Activated CD4-positive, CD25-positive, alpha-beta regulatory T cell treated with anti-CD3 and anti-CD28 coated beads, Interleukin-2, amount 50 U/mL, for 24 hours (primary cell): ENCODE measurements around the gene RBSN.
A peak's percentile ranks its signal among the peaks of the same experiment; 100 is the strongest.
"Not testable (repeated sequence)": the region's sequence is repeated elsewhere in the genome, so short reads cannot be mapped to it uniquely, and the experiment has no call there.

Experiments
- ATAC-seq, 2 donors: fragments of 150-1000 bp; cut with Tn5 transposase; one replicate each; pipeline ENCODE4 v1.10.0; 2021; ENCODE audit warnings: mild to moderate bottlenecking in 1 of 2, moderate library complexity in 1 of 2

The RBSN gene

DNA sequence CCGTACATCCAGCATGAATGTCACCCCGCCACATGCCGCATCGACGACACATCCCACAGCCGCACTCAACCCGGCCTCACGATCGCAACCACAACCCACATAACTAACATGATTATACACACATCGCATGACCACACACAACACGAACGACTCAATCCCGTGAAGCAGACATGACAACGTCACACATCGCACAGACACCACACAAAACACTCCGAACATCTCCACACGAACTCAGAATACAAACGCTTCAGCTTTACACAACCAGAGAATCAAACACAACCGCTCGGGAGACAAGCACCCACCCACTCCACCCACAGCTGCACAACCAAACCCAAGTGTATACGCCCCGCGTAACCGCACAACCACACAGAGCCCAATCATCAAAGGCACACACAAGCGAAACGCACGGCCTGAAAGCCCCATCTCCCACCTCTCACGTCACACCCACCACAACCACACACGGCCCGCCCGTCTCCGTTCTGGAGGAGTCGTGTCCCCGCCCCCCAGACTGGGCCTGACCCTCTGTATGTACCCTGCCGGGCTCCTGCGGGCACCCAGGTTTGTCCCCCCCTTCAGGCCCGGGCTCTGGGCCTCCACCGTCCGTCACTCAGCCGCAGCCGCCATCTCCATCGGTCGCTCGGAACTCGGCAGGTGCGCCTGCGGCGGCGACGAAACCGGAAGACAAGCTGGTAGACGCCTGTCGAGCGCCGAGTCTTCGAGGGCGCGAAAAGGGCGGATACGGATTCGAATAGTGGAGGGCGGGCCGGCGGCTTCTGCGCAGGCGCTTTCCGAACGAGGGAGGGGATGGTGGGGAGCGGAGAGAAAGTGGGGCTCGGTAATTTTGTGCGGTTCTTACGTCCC, at the start of gene RBSN:
Gene RBSN, minus strand, starts transcription at position 646 of the 861 bp plus-strand sequence. CDS start 3,028 bp downstream, outside the sequence.
- ATAC-seq: peak; percentile 81 to 84

DNA sequence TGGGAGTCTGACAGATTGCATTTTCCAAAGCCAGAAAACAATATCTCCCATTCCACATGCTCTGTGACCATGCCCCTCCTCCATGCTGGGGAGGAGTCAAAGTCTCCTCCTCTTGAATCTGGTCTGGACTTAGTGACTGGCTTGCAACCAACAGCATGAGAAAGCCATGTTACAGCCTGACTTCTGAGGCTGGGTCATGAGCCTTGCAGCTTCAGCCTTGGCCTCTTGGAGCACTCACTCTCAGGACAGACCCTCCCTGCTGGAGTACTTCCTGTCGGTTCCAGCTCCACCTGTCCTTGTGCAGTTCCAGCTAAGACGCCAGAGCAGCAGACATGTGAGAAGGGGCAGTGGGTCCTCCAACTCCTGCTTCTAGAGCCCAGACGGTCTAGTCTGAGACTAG, 49.7 kb upstream of the RBSN start:
- ATAC-seq: no peak

DNA sequence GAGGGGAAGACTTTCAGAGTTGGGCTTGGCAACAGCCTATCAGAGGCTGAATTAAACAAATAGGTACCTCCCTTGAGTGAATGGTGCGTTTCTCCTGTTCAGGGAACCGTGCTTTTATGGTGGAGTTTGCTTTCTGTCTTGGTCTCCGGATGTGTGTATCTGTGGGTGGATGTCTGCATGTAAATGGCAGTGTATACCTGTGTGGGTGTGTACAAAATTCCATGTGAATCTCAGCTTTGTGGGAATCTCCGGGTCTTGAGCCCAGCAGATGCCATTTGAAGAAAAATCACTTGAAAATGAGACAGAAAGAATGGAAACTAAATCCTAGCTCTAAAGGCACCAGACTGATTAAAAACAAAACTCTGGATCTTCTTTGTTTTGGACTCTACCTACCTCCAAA, 37.9 kb upstream of the RBSN start:
- not testable (repeated sequence) for ATAC-seq

DNA sequence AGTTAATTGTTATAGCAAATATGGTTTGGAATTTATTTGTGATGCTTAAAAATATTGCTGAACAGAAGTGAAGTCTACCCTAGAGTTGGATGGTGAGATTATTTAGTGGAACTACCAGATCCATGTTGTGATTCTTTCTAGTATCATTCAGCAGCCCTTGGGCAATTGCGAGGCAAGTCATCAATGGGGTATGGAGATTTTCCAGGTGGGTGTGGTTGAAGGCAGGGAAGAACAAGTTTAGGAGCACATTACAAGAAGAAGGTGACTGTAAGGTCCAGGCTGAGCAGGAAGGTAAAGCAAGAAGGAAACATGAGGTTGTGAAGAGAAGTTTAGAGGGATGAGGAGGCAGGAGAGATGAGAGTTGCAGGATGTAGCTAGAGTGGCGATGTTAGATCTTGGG, 36.0 kb upstream of the RBSN start:
- ATAC-seq: not testable (repeated sequence)

DNA sequence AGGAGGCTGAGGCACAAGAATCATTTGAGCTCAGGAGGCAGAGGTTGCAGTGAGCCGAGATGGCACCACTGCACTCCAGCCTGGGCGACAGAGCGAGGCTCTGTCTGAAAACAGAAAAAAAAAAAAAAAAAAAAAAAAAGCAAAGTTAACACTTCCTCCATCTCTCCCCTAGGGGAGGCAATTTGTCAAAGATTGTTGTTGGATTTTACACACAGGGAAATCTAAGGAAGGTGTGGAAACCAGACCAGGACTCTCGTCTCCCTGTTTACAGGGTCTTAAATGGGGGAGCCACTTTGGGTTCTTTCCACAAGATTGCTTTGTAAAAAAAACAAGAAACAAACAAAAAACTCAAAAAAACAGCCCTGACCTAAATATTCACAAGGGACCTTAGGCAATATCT, 29.5 kb upstream of the RBSN start:
- not testable (repeated sequence) for ATAC-seq

DNA sequence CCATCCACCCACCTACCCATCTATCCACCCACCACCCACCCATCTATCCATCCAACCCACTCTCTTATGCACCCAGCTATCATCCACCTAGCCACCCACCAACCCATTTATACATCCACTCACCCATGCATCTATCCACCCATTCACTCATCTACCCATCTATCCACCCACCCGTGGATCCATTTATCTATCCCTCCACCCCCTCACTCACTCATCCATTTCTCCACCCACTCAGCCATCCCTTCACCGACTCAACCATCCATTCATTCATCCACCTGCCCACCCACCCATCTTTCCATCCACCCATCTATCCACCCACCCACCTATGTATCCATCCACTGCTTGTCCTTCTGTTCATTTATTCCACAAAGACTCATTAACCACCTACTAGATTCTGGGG, 28.0 kb upstream of the RBSN start:
- not testable (repeated sequence) for ATAC-seq

DNA sequence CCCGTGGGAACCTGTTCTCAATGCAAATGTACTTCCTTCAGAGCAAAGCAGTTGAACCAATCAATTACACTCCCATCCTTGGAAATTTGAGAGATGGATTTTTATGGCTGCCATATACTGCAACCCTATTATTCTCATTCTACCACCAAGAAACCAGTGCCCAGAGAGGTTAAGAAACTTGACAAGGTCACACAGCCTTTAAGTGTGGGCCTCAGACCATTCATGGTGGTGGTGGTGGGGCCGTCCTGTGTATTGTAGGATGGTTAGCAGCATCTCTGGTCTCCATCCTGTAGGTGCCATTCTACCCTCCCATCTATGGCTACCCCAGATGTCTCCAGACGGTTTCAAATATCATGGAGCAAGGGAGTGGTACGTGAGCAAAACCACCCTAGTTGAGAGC, 23.4 kb upstream of the RBSN start:
- no peak for ATAC-seq

DNA sequence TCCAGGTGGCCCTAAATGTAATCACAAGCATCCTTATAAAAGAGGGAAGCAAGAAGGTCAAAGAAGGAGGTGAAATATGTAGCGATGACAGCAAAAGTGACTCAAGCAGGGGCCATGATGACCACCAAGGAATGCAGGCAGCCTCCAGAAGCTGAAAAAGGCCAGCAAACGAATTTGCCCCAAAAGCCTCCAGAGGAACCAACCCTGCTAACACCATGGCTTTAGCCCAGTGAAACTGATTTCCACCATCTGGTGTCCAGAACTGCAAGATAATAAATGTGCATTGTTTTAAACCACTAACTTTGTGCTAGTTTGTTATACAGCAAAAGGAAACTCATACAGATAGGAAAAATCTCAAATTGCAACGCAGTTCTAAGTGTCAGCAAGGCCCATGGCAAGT, 23.0 kb upstream of the RBSN start:
- ATAC-seq: no peak

DNA sequence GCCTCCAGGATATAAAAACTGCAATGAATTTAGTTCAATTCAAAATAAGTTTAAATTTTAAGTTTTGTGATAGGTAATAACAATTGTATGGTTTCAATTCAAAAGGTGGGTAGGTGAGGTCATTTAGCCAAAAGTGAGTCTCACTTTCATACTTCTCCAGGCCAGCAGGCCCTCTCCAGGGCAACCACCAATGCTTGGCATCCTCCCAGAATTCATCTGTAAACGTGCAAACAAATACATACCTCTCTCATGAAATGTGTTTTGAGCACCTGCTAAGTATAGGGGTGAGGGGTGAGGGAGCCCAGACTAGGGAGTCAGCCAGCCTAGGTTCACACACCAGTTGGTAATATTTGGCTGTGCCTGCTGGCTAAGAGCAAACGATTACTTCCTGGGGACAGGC, 22.0 kb upstream of the RBSN start:
- ATAC-seq: no peak

DNA sequence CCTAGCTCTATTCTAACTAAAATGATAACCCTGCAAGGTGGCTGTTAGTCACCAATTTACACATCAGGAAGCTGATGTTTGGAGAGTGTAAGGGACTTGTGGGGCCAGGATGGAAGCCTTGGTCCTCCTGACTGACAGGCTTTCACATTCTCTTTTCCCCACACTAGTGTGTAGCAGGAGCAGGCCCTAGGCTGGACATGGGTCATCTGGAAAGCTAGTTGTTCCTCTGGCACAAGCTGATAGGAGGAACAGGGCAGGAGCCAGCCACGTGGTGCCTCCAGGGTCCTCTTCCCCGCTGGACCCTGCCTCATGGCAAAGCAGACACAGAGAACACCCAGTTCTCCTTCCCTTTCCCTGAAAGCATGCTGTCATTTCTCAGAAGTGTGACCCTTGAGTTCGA, 18.1 kb upstream of the RBSN start:
- no peak for ATAC-seq

DNA sequence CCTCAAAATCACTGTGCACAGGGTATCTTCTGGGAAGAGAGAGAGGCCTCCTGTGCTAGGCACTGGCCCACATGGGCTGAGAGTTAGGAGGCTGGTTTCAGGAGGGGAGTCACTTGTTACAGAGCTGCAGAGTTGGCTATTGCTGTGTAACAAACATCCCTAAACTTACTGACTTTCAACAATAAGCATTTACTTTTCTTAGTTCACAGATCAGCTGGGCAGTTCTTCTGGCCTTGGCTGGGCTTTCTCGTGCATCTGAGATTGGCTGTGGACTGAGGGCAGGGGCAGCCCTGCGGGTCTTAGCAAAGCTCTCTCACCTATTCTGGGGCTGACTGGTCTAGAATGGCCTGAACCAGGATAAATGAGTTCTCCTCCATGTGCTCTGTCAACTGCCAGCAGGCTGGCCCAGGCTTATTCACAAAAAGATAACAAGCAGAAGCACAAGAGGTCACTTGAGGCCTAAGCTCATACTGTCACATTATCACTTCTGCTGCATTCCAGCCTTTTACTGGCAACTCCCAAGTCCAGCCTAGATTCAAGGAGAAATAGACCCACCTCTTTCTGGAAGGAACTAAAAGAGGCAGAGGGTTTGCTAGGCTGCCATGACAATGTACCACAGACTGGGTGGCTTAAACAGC, 17.2 kb upstream of the RBSN start:
- no peak for ATAC-seq

DNA sequence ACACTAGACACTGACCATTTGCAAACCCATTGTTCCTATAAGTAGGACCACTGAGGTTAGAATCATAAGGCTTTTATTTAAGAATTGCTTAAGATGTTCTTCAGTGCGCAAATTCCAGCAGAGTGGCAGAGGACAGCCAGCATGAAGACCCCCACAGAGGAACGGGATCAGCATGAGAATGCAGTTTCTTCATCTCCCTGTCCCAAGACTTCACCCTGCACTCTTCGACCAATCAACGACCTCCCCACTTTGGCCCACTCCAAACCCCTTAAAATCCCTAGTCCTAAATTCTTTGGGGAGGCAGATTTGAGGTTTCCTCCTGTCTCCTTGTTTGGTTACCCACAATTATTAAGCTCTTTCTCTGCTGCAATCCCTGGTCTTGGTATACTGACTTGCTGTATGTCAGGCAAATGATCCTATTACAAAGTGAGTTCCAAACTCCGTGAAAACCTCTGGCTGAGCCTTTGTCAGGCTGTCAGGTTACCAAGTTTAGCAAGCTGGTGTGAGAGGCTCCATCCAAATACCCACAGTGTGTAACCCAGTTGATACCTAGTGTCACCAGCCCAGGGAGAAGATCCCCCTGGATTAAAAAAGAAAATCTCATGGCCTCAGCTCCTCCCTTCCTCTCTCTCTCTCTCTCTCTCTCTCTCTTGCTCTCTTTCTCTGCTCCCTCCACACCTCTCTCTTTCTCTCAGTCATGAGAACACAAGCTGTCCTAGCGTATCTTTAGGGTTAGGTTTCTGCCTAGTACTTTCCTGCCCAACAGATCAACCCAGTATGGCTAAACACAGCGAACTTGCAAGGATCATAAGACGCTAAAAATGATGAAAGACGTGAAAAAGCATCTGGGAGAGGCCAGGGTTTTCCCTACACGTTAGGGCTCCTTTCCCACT, 15.8 kb upstream of the RBSN start:
- no peak for ATAC-seq

DNA sequence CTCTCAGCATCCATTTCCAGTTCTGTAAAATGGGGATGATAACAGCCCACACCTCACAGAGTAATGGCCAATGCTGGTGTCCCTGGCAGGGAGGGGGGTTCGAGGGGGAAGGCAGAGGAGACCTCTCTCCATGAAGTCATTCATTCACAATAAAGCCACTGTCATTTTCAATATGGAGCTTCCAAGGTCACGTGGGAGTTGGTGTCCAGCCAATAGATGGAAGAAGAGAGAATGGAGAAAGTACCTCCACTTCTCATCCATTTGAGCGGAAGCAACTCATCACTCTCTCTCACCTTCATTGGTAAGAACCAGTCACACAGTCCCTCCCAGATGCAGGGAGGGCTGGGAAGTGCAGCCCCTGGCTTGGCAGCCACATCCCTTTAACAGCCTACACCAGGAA, 14.9 kb upstream of the RBSN start:
- no peak for ATAC-seq

DNA sequence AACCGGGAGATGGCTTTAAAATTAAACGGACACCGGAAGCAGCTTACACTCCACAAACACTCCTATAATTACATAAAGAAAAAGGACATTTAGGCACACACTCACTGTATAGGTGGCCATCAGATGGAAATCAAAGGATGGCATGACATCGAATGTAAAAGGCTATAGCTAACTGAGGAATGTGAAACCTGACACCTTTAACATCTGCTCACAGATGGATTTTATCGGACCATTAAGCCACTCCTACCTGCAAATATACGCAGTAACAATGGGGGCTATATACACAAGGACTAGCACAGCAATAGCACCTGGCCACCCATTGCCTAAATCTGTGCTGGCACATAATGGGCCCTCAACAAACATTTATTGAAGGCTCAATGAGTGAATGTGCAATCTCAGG, 14.5 kb upstream of the RBSN start:
- no peak for ATAC-seq

DNA sequence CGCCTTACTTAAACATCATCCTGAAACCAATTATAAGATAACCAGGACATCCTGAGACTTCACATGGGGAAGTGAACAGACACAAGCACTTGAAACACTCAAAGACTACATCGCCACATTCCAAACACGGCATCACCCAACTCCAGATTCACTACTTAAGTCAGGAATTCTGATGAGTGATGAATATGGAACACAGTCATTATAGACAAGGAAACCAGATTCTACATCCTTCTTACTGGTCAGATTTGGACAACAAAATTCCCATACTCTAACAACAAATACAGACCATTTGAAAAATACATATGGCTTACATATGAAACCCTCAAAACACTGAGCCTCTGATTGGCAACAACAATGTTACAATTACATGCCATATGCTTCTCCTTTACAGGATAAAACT, 13.1 kb upstream of the RBSN start:
- ATAC-seq: no peak

DNA sequence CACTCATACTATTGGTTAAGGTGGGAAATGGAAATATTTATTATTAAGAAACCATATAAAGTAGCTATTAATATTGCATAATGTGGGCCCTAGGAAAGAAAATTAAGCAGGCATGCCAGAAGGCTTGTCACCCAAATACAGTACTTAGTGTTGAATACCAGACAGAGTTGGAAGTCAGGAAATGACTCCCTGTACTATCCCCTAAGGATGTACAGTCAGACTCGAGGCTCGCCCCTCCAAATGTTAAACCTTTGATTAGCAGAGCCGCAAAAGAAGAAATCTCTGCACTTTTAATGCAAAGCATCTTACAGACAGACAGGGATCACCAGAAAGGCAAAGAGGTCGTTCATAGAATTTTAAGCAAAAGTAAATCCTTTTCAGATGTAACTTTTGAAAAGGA, 11.3 kb upstream of the RBSN start:
- no peak for ATAC-seq

DNA sequence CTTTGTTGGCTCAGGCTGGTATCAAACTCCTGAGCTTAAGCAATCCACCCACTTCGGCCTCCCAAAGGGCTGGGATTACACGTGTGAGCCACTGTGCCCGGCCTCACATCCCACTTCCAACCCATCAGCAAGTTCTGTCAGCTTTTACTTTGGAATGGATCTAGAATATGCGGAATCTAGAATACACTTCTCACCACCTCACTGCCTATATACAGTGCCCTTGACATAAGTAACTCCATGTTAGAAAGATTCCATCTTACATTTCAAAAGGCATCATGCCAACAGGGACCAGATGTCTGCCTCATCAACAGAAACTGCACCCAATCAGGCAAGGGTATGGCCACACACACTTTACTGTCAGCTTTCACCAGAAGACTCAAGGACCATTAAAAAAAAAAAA, 9.9 kb upstream of the RBSN start:
- no peak for ATAC-seq

DNA sequence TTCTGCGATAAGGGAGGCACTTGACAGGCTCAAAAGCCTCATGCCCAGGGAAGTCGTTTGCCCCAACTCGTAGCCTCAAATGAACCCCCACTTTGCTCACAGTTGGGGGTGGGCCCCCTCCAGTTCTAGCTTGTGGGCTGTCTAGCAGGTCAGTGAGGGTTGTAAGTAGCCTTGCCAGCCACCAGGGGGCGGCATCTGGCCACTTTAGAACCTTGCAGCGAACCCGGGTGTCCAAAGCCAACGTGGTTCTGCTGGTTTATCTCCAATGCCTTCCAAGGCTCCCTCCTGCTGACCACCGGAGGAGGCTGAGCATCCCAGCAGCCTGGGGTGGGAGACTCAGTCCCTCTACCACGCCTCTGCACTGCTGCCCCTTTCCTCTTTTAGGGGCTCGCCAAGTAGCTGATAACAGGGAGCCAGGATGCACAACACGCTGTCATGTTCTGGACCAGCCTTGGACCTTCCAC, 9.2 kb upstream of the RBSN start:
- ATAC-seq: peak; percentile 76 to 89

DNA sequence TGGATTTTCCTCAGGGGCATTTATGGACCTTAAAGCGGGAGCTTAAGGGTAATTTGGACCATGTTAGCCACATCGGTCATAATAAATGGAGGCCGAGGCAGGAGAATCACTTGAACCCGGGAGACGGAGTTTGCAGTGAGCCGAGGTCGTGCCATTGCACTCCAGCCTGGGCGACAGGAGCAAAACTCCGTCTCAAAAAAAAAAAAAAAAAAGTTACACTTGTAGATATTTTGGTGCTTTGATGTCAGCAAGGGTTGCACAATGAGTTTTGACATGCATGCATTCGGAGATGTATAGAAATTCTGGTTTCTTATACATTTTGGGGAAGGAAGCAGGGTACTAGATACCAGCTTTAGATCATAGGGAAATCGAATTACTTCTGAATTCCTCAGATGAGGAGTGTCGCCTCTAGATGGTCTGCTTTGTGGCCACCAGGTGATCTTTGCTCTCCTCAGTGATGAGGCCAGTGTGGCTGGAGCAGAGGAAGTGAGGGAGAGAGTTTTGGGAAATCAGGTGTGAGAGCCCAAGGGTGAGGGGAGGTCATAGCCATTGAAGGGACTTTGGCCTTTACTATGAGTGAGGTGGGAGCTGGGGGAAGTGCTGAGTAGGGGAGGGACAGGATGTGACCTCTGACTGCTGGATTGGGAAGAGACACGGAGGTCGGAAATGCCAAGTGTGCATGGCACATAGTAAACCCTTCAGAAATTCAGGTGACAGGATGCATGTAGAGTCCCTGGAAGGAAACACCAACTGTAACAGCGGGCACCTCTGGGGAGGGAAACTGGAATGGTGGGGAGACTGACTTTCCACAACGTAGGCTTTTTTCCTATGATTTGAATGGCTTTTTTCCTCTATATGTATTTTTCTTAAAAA, 8.4 kb upstream of the RBSN start:
- ATAC-seq: no peak

DNA sequence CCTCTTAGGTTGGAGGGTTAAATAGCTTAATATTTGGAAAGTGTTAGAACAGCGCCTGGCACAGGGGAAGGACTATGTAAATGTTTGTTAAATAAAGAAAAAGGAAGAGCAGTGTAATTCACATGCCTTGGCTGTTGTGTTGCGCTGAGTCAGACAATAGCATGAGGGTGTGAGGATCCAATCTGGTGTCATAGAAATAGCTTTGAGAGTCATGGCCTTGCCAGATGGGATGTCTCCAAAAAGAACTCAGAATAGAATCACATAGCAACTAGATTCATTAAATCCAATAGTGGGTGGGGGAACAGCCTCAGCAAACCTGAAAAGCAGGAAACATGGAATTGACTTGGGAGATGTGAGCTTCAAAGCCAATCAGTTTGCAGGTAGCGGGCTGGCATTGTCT, 3.9 kb upstream of the RBSN start:
- ATAC-seq: no peak

DNA sequence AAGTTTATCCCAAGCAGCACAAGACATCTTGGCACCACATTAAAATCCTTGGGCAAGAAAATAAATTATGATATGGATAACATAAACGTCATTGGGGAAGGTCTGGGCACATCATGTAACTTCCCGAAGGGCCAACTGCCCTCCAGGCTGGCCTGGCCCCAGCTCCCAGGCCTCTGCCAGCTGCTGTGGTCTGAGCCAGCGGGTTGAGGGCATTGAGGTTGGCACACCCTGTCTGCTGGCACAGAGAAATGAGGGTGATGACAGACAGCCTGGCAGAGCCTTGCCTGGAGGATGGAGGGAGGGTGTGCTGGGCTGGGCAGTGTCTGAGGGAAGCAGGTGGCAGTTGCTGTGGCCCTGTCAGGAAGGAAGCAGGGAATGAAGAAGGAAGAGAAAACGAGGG, 3.3 kb upstream of the RBSN start:
- no peak for ATAC-seq
